ENCODE results near the gene DIAPH2.

- TF ChIP-seq TAF1 (IDR thresholded peaks at IDR 0.05; ENCODE audit: borderline replicate concordance, low read depth, low read length) (no peak), POLR2A (IDR thresholded peaks at IDR 0.05; ENCODE audit: low read depth, low read length) (no peak)
These were observed 554.0 kb downstream of the DIAPH2 start for GRCh38 chrX:97238632-97239031.

All from GM12892 (cell line).